IPS-18c (cell line): Measurements from ENCODE around the gene CALHM5.
"Not testable (repeated sequence)": the region's sequence is repeated elsewhere in the genome, so short reads cannot be mapped to it uniquely, and the experiment has no call there.

Experiments used
- H3K4me3 ChIP-seq: 2 replicates; pipeline ENCODE4 v1.7.0; 2013; ENCODE audit warnings: low read depth, mild to moderate bottlenecking, low read length, moderate library complexity; ENCODE audit not compliant: insufficient read depth
- H3K9me3 ChIP-seq: one replicate; pipeline ENCODE4 v1.6.1; 2013; ENCODE audit warnings: mild to moderate bottlenecking, low read length, moderate library complexity; ENCODE audit not compliant: control insufficient read depth, insufficient read depth

The CALHM5 gene

DNA sequence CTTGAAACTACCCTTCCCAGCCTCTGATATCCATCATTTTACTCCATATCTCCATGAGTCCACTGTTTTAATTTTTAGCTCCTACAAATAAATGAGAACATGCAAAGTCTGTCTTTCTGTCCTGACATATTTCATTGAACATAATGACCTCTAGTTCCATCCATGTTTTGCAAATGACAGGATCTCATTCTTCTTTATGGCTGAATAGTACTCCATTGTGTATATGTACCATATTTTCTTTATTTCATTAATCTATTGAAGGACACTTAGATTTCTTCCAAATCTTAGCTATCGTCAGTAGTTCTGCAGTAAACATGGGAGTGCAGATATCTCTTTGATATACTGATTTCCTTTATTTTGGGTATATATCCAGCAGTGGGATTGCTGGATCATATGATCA lies 16.3 kb upstream of the CALHM5 start:
- H3K9me3 ChIP-seq, H3K4me3 ChIP-seq: not testable (repeated sequence)

DNA sequence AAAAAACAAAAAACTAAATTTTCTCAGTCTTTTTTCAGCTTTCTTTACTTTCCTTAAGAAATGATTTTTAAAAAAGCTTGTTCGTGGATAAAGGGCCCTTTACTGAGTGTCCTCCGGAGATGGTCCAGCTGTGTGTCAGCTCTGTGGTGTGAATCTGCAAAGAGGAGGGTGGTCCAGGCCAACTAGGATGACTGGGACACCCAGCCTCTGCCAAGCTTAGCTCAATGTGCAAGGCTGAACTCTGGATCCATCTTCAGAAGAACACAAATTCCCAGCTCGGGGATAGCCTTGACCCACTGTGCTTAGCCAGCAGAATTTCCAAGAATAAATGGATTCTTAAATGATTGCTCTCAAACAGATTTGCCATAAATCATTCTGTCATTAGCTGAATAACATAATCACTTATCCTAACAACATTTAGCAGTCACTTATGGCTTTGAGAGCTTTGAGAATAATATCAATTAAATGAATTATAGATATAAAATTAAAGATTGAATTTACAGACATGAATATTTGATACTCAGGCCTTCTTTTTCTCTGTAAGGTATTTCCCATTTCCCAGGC lies 14.2 kb upstream of the CALHM5 start:
- Histone ChIP-seq H3K9me3 (no peaks in the 10 kb centered on the region), H3K4me3 (no peak overlapping the region)

DNA sequence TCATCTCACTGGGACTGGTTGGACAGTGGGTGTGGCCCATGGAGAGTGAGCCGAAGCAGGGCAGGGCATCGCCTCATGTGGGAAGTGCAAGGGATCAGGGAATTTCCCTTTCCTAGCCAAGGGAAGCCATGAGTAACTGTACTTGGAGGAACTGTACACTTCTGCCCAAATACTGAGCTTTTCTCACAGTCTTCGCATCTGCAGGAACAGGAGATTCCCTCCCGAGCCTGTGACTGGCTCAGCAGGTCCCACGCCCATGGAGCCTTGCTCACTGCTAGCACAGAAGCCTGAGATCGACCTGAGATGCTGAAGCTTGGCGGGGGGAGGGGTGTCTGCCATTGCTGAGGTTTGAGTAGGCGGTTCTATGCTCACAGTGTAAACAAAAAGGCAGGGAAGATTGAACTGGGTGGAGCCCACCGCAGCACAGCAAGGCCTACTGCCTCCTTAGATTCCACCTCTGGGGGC lies 10.4 kb upstream of the CALHM5 start:
- Histone ChIP-seq H3K4me3 (no peak overlapping the region), H3K9me3 (no peaks in the 10 kb centered on the region)

DNA sequence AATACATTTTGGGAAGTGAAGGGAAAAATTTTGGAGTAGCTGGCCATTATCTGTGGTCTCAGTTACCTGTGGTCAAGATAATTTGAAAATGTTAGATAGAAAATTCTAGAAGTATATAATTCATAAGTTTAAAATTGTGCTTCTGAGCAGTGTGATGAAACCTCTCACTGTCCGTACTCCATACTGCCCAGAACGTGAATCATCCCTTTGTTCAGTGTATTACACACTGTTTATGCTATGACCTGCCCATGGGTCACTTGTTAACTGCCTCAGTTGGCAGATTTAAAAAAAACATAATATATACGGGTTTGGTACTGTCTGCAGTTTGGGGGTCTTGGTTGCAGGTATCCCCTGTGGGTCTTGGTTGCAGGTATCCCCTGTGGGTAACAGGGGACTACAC lies 4.1 kb upstream of the CALHM5 start:
- no peaks in the 10 kb centered on the region for H3K9me3 ChIP-seq
- no peak overlapping the region for H3K4me3 ChIP-seq

DNA sequence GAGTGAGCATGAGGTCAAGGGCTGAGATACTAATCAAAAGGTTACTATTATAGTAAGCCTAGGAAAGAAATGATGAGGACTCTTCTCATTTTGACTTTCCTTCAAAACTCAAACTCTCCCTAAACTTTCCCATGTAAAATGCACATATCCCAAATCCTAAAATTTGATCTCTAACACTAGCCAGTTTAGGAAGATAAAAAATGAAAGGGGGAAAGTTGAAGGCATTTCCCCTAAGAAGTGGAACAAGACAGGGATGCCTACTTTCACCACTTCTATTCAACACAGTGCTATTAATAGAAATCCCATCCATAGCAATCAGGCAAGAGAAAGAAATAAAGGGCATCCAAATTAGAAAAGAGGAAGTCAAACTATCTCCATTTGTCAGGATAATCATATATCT lies 2.9 kb upstream of the CALHM5 start:
- Histone ChIP-seq H3K4me3 (no peak overlapping the region), H3K9me3 (no peaks in the 10 kb centered on the region)

DNA sequence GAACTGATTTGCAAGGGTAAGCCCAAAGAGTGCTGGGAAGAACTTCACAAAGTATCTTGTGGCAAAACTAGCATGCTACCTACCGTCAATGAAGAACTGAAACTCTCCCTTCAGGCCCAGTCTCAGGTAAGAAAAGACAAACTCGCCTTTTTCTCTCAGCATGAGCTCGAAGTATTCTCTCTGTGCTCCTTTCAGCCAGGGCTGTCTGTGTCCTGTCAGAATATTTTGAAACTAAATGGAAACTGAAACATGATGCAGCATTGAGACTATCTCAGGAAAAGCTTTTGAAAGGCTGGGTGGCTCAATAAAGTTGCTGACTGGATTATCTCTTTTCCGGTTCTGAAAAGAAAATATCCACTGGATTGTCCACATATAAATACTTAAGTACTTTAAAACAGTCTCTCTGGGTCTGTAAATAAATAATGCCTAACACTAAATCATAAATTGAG lies 696 bp downstream of the CALHM5 start:
- Histone ChIP-seq H3K4me3 (no peak overlapping the region), H3K9me3 (no peaks in the 10 kb centered on the region)

DNA sequence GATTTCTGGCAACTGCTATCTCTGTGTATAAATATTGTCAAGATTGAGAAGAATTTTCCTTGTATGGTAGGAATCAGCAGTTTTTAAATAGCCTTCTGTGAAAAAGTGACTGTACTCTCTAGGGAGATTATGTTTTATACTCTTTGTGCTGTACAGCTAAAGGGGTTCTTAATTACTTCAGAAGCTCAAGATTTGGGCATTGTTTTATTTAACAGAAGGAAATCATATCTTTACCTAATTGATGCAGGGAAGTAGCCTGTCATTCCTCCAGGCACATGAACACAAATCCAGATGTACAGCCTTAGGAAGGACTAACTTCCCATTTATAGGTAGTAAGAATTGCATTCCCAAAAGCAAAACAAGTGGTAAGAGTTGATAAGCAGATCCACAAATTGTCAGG lies 1.3 kb downstream of the CALHM5 start:
- no peak overlapping the region for H3K4me3 ChIP-seq

DNA sequence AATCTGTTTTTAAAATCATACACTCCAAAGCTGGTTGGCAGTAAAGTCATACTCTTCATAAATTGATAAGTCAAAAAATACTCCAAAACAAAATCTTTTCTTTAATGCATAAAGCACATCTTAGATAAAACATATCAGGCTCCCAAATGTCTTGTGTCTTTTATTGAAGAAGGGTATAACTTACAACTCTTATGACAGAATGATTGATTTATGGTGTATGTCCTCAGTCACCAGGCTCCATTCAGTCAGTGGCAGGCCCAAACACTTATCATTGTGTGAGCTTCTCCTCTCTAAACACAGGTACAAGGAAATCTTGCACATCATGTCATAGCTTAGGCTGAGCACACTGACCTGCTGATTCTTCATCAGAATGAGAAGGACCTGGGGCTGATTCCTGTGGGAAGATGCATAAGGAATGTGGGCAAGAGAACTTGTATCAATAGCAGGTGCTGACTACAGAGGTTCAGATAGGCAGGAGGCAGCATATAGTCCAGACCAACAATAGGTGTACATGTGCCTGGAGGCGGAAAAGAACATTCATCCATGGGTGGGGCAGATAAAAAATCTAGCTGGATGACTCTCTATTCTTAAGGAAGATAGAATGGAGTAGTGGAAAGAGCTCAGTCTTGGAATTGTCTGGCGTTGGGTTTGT lies 1.9 kb downstream of the CALHM5 start:
- no peaks in the 10 kb centered on the region for H3K9me3 ChIP-seq
- H3K4me3 ChIP-seq, result no peak overlapping the region

More for the DNA sequence above, 1.3 kb downstream of the CALHM5 start:
- H3K9me3 ChIP-seq, result no peaks in the 10 kb centered on the region

DNA sequence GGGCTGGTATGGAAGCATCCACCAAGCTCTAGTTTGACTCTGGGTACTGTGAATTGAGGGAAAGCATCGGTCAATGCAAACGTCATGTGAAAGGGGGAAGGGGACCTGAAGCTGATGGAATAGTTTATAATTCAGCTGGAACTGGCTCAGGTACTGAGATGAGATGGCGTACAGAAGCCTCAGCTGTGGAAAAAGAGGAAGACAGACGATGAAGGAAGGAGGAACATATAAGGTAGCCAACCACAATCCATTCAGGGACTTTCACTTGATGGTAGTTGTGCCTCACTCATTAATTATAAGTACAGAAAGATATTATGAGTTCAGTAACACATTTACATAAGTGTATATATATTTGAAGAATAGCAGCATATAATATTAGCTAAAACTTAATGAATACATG lies 2.7 kb downstream of the CALHM5 start:
- H3K9me3 ChIP-seq, result no peaks in the 10 kb centered on the region
- no peak overlapping the region for H3K4me3 ChIP-seq

DNA sequence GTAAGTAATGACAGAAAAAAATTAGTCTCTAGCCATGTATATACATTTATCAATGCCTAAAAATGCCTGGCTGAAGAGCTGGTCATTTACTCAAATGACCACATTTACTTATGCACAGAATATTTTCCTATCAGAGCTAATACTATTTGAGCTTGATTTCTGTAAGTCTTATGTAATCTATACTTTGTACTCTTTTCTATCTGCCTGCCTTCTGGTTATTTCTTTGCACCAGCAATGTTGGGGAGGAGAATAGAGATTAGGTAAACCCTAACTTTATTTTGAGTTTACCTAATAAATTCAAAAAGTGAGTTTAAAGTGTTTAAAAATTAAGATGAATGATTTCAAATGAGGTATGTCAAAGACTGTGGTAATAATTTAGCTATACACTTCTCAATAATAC lies 3.7 kb downstream of the CALHM5 start:
- no peaks in the 10 kb centered on the region for H3K9me3 ChIP-seq

DNA sequence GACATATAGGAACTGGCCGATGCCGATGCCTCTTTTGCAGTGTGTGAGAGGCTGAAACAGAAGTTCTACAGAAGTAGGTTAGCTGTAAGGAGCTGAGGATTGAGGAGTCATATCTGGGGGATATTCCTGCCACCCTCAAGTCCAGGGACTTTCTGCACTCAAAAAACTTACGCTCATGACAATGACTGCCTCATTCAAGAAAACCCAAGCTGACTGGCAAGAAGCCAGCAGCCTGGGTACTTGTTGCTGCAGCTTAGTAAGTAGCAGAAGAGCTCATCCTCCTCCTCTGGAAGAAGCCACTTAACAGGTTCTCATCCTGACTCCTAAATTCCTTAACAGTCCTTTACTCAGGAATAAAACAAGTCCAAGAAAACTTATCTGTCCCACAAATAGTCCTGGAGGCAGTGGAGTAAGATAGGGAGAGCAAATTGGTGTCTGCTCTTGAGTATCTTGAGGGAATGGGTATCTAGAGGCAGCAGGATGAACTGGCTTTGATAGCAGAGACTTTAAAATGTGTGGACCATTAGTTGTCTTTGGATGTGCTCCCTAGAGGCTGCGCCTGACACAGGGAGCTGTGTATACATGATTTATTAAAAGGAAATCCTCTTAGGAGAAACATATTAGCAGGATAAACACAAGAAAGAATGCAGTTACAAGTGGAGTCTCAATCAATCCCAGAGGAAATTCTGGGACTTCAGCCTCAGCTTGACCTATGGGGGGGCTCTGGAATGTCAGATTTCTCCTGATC lies 7.4 kb downstream of the CALHM5 start:
- H3K9me3 ChIP-seq, result no peaks in the 10 kb centered on the region
- no peak overlapping the region for H3K4me3 ChIP-seq

More for the DNA sequence above, 3.7 kb downstream of the CALHM5 start:
- H3K4me3 ChIP-seq, result no peak overlapping the region

DNA sequence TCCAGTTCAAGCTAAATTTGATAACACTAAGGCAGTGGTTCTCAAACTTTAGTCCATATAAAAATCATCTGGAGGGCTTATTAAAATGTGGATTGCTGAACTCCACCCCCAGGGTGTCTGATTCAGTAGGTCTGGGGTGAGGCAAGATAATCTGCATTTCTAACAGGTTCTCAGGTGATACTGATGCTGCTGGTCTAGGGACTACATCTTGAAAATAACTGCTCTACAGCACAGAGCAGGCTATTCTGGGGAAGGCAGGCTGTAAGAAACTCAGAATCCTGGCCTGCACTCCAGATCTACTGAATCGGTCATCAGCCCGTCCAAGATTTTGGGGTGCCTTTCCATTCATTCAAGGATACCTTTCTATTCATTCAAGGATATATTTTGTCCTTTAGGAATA lies 11.5 kb downstream of the CALHM5 start:
- Histone ChIP-seq H3K9me3 (no peaks in the 10 kb centered on the region), H3K4me3 (no peak overlapping the region)

DNA sequence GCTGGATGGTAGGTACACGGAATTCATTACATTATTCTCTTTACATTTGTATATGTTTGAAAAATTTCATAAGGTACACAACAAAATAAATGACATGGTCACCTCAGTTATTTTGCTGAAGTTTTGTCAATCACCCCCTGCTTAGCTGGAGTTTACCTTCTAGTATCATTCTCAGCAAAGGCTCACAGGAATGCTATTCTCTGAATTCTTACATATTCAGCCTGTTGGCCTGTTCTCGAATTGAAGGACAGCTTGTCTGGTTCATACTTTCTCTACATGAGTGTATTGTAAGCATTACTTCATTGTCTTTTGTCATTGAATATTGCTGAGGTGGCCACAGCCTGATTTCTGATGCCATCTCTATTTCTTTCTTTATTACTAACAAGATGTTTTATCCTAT lies 12.8 kb downstream of the CALHM5 start:
- Histone ChIP-seq H3K4me3 (no peak overlapping the region), H3K9me3 (no peaks in the 10 kb centered on the region)

DNA sequence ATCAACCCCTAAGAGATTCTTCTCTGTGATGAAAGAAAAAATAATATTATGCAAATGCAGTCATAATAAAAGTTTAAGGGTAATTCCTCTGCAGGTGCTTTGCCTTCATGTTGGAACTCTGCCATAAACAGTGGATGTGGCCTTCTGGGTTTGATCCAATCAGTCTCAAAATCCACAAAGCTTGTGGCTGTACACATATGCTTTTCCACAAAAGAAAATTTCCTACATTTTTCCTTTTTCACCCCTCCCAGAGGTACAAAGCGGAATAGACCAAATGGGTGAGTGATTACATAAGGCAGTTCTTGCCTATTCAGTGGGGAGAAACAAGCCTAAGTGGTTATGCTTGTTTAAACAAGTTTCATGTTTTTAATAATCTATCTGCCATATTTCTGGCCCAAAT lies 16.7 kb downstream of the CALHM5 start:
- Histone ChIP-seq H3K4me3 (no peak overlapping the region), H3K9me3 (no peaks in the 10 kb centered on the region)

DNA sequence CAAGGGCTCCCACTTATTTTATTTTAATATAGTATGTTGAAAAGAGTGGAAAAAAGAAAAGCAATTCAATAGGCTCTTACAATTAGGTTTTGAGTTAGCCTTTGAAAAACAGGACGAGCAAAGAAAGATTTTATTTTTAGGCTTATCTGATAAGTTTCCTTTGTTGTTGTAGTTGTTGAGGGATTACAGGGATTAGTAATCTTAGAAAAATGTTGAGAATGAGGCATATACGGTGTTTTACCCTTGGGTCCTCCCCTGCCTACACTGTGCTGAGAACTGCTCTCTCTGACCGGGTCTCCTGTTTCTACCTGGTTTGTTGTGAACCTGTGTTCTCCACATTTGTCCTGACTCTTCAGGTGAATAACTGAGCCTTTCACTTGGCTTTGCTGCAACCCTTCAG lies 17.3 kb downstream of the CALHM5 start:
- H3K4me3 ChIP-seq, result no peak overlapping the region
- H3K9me3 ChIP-seq, result no peaks in the 10 kb centered on the region

DNA sequence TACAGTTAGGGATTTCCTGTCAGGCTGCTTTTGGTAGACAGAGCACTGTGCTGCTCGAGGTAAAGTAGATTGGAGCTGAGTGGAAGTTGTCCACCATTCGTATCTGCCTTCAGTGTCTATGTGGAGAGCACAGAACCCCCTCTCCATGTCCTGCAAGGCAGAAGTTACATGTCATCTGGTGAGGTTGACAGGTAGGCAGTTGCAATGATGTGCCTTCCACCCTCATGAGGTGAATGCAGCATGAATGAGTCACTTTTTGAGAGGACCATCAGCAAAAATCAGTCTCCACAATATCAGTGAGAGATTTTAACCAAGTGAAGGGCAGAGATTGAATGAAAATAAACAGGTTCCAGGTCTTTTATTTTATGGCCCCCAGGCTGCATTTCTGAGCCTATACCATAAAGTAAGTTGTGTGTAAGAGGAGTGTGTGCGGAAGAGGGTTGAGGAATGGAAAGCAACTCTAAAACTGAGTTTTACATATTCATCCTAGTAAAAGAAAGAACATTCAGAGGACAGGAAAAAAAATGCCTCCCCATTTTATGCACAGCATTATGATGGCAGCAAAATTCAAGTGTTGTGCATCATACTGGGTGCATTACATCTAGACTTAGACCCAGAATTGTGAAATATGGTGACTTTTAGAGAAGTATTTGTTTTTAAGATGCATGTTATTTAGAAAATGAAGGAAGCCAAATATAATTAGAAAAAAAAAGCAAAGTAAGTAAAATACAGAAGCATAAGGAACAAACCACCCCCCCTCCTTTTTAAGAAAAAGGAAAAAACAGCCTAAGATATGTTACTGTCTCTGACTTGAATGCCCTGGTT lies 18.2 kb downstream of the CALHM5 start:
- Histone ChIP-seq H3K9me3 (no peaks in the 10 kb centered on the region), H3K4me3 (no peak overlapping the region)

DNA sequence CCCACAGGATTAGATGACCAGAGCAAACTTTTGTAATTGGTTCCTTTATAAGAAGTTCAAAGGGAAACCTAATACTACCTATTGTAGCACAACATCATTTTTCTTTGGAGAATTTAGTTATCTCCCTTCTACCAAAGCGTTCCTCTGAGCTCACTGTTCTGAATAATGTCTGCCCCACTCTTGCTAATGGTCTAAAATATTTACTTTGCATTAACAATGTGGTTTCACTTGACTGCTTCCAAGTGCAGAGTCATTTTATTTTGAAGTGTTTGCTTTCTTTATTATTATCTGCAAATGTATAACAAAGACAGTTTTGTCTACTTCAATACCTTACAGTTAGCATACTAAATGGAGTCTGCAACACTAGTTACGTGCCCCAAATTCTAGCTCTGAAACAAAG lies 19.0 kb downstream of the CALHM5 start:
- Histone ChIP-seq H3K9me3 (no peaks in the 10 kb centered on the region), H3K4me3 (no peak overlapping the region)
